ENCODE results near the gene JAZF1. TPM values are rescaled to one million over a fixed set of nuclear protein-coding genes. Genes with fewer than 3 reads are reported as not detected.

Gene JAZF1
- total and polyA plus RNA-seq, 2 of the 8 experiments (the other 6 are each of a cell fraction or from before 2014, with no cell fraction given), result 2.6 to 21.8 TPM

DNA sequence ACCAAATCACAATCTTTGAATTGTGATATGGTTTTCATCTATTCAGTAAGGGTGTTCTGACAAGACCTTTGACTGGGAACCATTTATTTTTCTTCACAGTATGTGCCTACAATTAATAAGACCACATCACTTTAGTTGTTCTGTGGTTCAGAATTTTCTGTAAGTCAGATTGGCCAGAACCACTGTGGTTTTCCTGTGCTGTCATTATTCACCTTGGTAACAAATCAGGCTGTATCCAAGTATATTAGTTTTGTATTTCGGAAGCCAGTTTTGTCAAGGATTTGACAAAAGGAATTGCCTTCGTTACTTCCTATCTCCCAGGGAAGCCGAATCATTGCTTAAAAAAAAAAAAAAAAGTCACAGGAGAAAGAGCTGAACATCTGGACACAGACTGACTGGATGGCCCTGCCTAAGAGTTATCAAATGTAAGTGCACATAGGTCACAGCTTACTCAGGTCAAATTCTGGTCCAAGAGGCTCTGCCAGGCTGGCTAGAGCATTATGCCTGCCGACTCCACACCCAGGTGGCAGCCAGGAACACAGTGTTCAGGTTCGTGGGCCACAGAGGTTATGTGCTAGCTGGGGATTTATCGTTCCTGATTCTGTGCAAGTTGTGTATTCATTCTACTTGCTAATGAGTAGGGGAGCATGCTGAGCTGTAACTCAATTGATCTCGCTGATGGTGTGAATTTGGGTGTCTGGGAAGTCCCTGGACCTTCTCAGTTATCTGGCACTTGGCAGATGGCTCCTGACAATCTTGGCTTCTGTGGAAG lies 175.3 kb downstream of the JAZF1 start:
- Histone ChIP-seq H2AK5ac (ENCODE audit: low read depth, low read length) (no peak overlapping the region), H4K91ac (replicated peaks; ENCODE audit: insufficient read length, low read length) (no peak overlapping the region), H2BK5ac (ENCODE audit: low read depth, low read length) (no peak overlapping the region), H3K9me3 (ENCODE audit: insufficient read depth in 2 of 2, low read depth in 1 of 2, low read length in 1 of 2) (no peaks in the 10 kb centered on the region), H3K27me3 (replicated peaks in 1 of 4; ENCODE audit: control insufficient read depth in 3 of 4, extremely low read depth in 1 of 4, insufficient read depth in 3 of 4, low read length in 3 of 4) (no peaks in the 10 kb centered on the region), H3K14ac (ENCODE audit: insufficient read length) (no peak overlapping the region), H3K56ac (replicated peaks; ENCODE audit: insufficient read length, low read depth, low read length) (no peak overlapping the region), H3K79me2 (ENCODE audit: control insufficient read depth in 1 of 2, insufficient read depth in 2 of 2, low read length in 2 of 2) (no peaks in the 10 kb centered on the region), H3K4me1 (replicated peaks in 1 of 4; ENCODE audit: control insufficient read depth in 3 of 4, insufficient read depth in 4 of 4, low read length in 3 of 4) (no peaks in the 10 kb centered on the region), H3K27ac (ENCODE audit: low read depth, low read length) (no peak overlapping the region), H3K79me1 (ENCODE audit: low read depth, low read length) (no peaks in the 10 kb centered on the region), H3K4me2 (ENCODE audit: insufficient read depth in 1 of 2, low read depth in 2 of 2, low read length in 2 of 2) (no peak overlapping the region), H4K20me1 (replicated peaks in 1 of 2; ENCODE audit: control insufficient read depth in 1 of 2, insufficient read depth in 2 of 2, low read length in 2 of 2) (no peaks in the 10 kb centered on the region), H3K36me3 (ENCODE audit: control insufficient read depth in 2 of 4, insufficient read depth in 4 of 4, low read length in 3 of 4) (no peaks in the 10 kb centered on the region), H3K4ac (replicated peaks; ENCODE audit: insufficient read length, low read depth, low read length) (no peak overlapping the region), H4K5ac (ENCODE audit: insufficient read length, low read depth, low read length) (no peak overlapping the region), H3K9ac (replicated peaks in 1 of 4; ENCODE audit: extremely low read depth in 1 of 4, low read depth in 3 of 4, low read length in 3 of 4) (no peak overlapping the region), H3K23ac (ENCODE audit: insufficient read length) (no peak overlapping the region), H3K18ac (ENCODE audit: extremely low read depth, low read length) (no peak overlapping the region), H2BK12ac (ENCODE audit: low read depth, low read length) (no peak overlapping the region), H2BK120ac (replicated peaks; ENCODE audit: low read depth, low read length) (no peak overlapping the region), H2AFZ (ENCODE audit: low read length) (no peak overlapping the region), H2BK15ac (ENCODE audit: low read length) (no peak overlapping the region), H4K8ac (ENCODE audit: extremely low read depth, insufficient read depth, low read length) (no peak overlapping the region), H2BK20ac (ENCODE audit: low read length) (no peak overlapping the region), H3K4me3 (ENCODE audit: extremely low read depth in 1 of 4, insufficient read depth in 2 of 4, low read depth in 3 of 4, low read length in 4 of 4) (no peak overlapping the region), H3K23me2 (ENCODE audit: low read depth, low read length) (no peaks in the 10 kb centered on the region)
- no peak for DNase-seq (ENCODE audit: low read depth in 1 of 2, low spot score in 2 of 2)
- 85% methylated on average over 7 of the region's 7 CpGs; no CpG with 5 or more reads in 1 of the 2 experiments for WGBS, 2 experiments (ENCODE audit: extremely low coverage in 1 of 2, insufficient coverage in 1 of 2, insufficient read length in 1 of 2, insufficient replicate concordance in 2 of 2, low coverage in 1 of 2, low lambda C conversion rate in 2 of 2, missing lambda C conversion rate in 1 of 2)
- no peak for TF ChIP-seq TBP (IDR thresholded peaks at IDR 0.05; ENCODE audit: low read depth, low read length)
- CTCF ChIA-PET (ENCODE audit: partially characterized antibody), result interaction anchor here (0.6 to 2.0 kb wide), 4 partner anchors 15 to 844 kb away, joined by 3 to 6 read pairs (median 4); no protein-coding TSS in a partner anchor
- POLR2A ChIA-PET (ENCODE audit: partially characterized antibody), result no interaction called here
- no peak for FAIRE-seq

Data from H1 (cell line).